Measurements from ENCODE around the gene DISC1.

- no peak for TF ChIP-seq CTCF (IDR thresholded peaks at IDR 0.05)
- TF ChIP-seq POLR2A (IDR thresholded peaks at IDR 0.05) = no peak
These were observed 100.6 kb downstream of the DISC1 start for GRCh38 chr1:231727171-231727570.
